Central memory CD8-positive, alpha-beta T cell (primary cell): ENCODE data around the gene WNT6.

Experiments
- ATAC-seq: fragments of 150-1000 bp; cut with Tn5 transposase; replicated peaks from 2 replicates; pipeline ENCODE4 v1.10.0; 2022; ENCODE audit warnings: mild to moderate bottlenecking, moderate FRiP score, moderate number of reproducible peaks; ENCODE audit not compliant: poor library complexity, severe bottlenecking; ENCODE audit errors: extremely low read depth
- DNase-seq, 2 donors: peaks; one replicate each; pipeline ENCODE4 v3.0.0; 2021; ENCODE audit warnings: low spot score in 2 of 2
- H3K27ac Mint-ChIP-seq: one replicate; pipeline ENCODE4 v1.8.0; 2022; ENCODE audit warnings: low read depth, mild to moderate bottlenecking, moderate library complexity, mixed read lengths
- H3K27me3 Mint-ChIP-seq: one replicate; pipeline ENCODE4 v1.8.0; 2022; ENCODE audit warnings: mixed read lengths
- H3K36me3 Mint-ChIP-seq: one replicate; pipeline ENCODE4 v1.8.0; 2022; ENCODE audit warnings: mild to moderate bottlenecking, moderate library complexity, mixed read lengths; ENCODE audit not compliant: insufficient read depth
- H3K4me1 Mint-ChIP-seq: one replicate; pipeline ENCODE4 v1.8.0; 2022; ENCODE audit warnings: mixed read lengths
- H3K4me3 Mint-ChIP-seq: one replicate; pipeline ENCODE4 v1.8.0; 2022; ENCODE audit warnings: mild to moderate bottlenecking, moderate library complexity, mixed read lengths
- H3K9me3 Mint-ChIP-seq: one replicate; pipeline ENCODE4 v1.8.0; 2022; ENCODE audit warnings: mixed read lengths

The WNT6 gene

GRCh38 chr2:218895759-218896500 is 36.3 kb downstream of the WNT6 start:
- DNase-seq = no peak
- peak overlapping the region; percentile 91 for H3K27ac Mint-ChIP-seq
- ATAC-seq = peak; percentile 0
- peak overlapping the region; percentile 82 for H3K4me3 Mint-ChIP-seq
- H3K36me3 Mint-ChIP-seq = peaks cover 48% of the 10 kb centered on the region
- no peaks in the 10 kb centered on the region for H3K9me3 Mint-ChIP-seq
- H3K4me1 Mint-ChIP-seq = peaks cover 59% of the 10 kb centered on the region
- peaks cover 16% of the 10 kb centered on the region for H3K27me3 Mint-ChIP-seq

GRCh38 chr2:218896501-218897393 is 37.1 kb downstream of the WNT6 start:
- ATAC-seq = peak; percentile 68
- Mint-ChIP-seq H3K4me3 (peak overlapping the region; percentile 82), H3K9me3 (no peaks in the 10 kb centered on the region), H3K27me3 (peaks cover 24% of the 10 kb centered on the region), H3K27ac (peak overlapping the region; percentile 91), H3K4me1 (peaks cover 55% of the 10 kb centered on the region), H3K36me3 (peaks cover 44% of the 10 kb centered on the region)
- peak; percentile 76 to 88 for DNase-seq

GRCh38 chr2:218897394-218898108 is 37.9 kb downstream of the WNT6 start:
- DNase-seq = no peak
- peak overlapping the region; percentile 82 for H3K4me3 Mint-ChIP-seq
- H3K9me3 Mint-ChIP-seq = no peaks in the 10 kb centered on the region
- peak overlapping the region; percentile 91 for H3K27ac Mint-ChIP-seq
- peaks cover 32% of the 10 kb centered on the region for H3K27me3 Mint-ChIP-seq
- peaks cover 36% of the 10 kb centered on the region for H3K36me3 Mint-ChIP-seq
- ATAC-seq = no peak
- H3K4me1 Mint-ChIP-seq = peaks cover 48% of the 10 kb centered on the region

- H3K4me3 Mint-ChIP-seq = peak overlapping the region; percentile 82
- ATAC-seq (no peak), DNase-seq (peak; percentile 62 to 85)
- H3K9me3 Mint-ChIP-seq = no peaks in the 10 kb centered on the region
- peaks cover 43% of the 10 kb centered on the region for H3K4me1 Mint-ChIP-seq
- H3K36me3 Mint-ChIP-seq = peaks cover 31% of the 10 kb centered on the region
- peaks cover 35% of the 10 kb centered on the region for H3K27me3 Mint-ChIP-seq
- peak overlapping the region; percentile 87 for H3K27ac Mint-ChIP-seq
Observed at GRCh38 chr2:218898109-218898878, 38.7 kb downstream of the WNT6 start.

- peaks cover 25% of the 10 kb centered on the region for H3K36me3 Mint-ChIP-seq
- no peak overlapping the region for H3K4me3 Mint-ChIP-seq
- H3K27me3 Mint-ChIP-seq = peaks cover 35% of the 10 kb centered on the region
- no peaks in the 10 kb centered on the region for H3K9me3 Mint-ChIP-seq
- H3K4me1 Mint-ChIP-seq = peaks cover 35% of the 10 kb centered on the region
- DNase-seq (no peak), ATAC-seq (no peak)
- H3K27ac Mint-ChIP-seq = peak overlapping the region; percentile 87
Observed at GRCh38 chr2:218899147-218899546, 39.5 kb downstream of the WNT6 start.

- peaks cover 9% of the 10 kb centered on the region for H3K4me1 Mint-ChIP-seq
- H3K36me3 Mint-ChIP-seq = peaks cover 5% of the 10 kb centered on the region
- H3K27ac Mint-ChIP-seq = no peak overlapping the region
- peaks cover 49% of the 10 kb centered on the region for H3K27me3 Mint-ChIP-seq
- no peaks in the 10 kb centered on the region for H3K9me3 Mint-ChIP-seq
- DNase-seq = no peak
- no peak for ATAC-seq
- H3K4me3 Mint-ChIP-seq = no peak overlapping the region
Observed at GRCh38 chr2:218902427-218902826, 42.8 kb downstream of the WNT6 start.

- H3K27me3 Mint-ChIP-seq = peaks cover 42% of the 10 kb centered on the region
- H3K9me3 Mint-ChIP-seq = no peaks in the 10 kb centered on the region
- ATAC-seq (no peak), DNase-seq (no peak)
- H3K4me3 Mint-ChIP-seq = no peak overlapping the region
- H3K4me1 Mint-ChIP-seq = peaks cover 7% of the 10 kb centered on the region
- H3K36me3 Mint-ChIP-seq = peaks cover 6% of the 10 kb centered on the region
- H3K27ac Mint-ChIP-seq = no peak overlapping the region
Observed at GRCh38 chr2:218904176-218904575, 44.6 kb downstream of the WNT6 start.

- Mint-ChIP-seq H3K4me1 (peaks cover 9% of the 10 kb centered on the region), H3K36me3 (peaks cover 9% of the 10 kb centered on the region), H3K27ac (peak overlapping the region; percentile 68), H3K4me3 (peak overlapping the region; percentile 76), H3K27me3 (peaks cover 14% of the 10 kb centered on the region), H3K9me3 (no peaks in the 10 kb centered on the region)
- DNase-seq (peak; percentile 85 to 86), ATAC-seq (peak; percentile 98)
Observed at GRCh38 chr2:218908721-218909619, 49.4 kb downstream of the WNT6 start.

GRCh38 chr2:218910741-218911140 is 51.1 kb downstream of the WNT6 start:
- peaks cover 9% of the 10 kb centered on the region for H3K36me3 Mint-ChIP-seq
- H3K4me3 Mint-ChIP-seq = no peak overlapping the region
- H3K9me3 Mint-ChIP-seq = no peaks in the 10 kb centered on the region
- ATAC-seq (no peak), DNase-seq (no peak)
- peaks cover 9% of the 10 kb centered on the region for H3K4me1 Mint-ChIP-seq
- peaks cover 14% of the 10 kb centered on the region for H3K27me3 Mint-ChIP-seq
- no peak overlapping the region for H3K27ac Mint-ChIP-seq

GRCh38 chr2:218920504-218920903 is 60.9 kb downstream of the WNT6 start:
- Mint-ChIP-seq H3K36me3 (peaks cover 2% of the 10 kb centered on the region), H3K27ac (no peak overlapping the region), H3K27me3 (peaks cover 77% of the 10 kb centered on the region), H3K9me3 (peaks cover 10% of the 10 kb centered on the region), H3K4me1 (no peaks in the 10 kb centered on the region), H3K4me3 (no peak overlapping the region)
- DNase-seq = no peak
- ATAC-seq = no peak
